Right atrium auricular region (tissue), 2 donors: ENCODE data around the gene CFAP299. TPM values are rescaled to one million over a fixed set of nuclear protein-coding genes. Genes with fewer than 3 reads are reported as not detected.

Experiments
- DNase-seq: peaks from one replicate; pipeline ENCODE4 v3.0.0-alpha.2; 2019; ENCODE audit warnings: low spot score
- H3K27ac ChIP-seq, 2 donors: fragments of 200-600 bp; sonication (generic); 1 replicate in 1 of 2; 2 replicates in 1 of 2; pipeline ENCODE4 v1.5.1; 2016 to 2019
- H3K27me3 ChIP-seq, 2 donors: fragments of 200-600 bp; sonication (generic); one replicate each; pipeline versions ENCODE4 v1.5.1 to v1.6.0; 2017 to 2019
- H3K36me3 ChIP-seq: fragments of 200-600 bp; sonication (generic); one replicate; pipeline ENCODE4 v1.5.1; 2016
- H3K4me1 ChIP-seq, 2 donors: fragments of 200-600 bp; sonication (generic); one replicate each; pipeline versions ENCODE4 v1.5.1 to v1.6.0; 2017 to 2019
- H3K4me3 ChIP-seq, 2 donors: fragments of 200-600 bp; sonication (generic); 1 replicate in 1 of 2; 2 replicates in 1 of 2; pipeline ENCODE4 v1.5.1; 2017 to 2019; ENCODE audit warnings: mild to moderate bottlenecking in 1 of 2, moderate library complexity in 1 of 2
- H3K9me3 ChIP-seq, 2 donors: fragments of 200-600 bp; sonication (generic); one replicate each; pipeline ENCODE4 v1.5.1; 2019
- total RNA-seq, 2 donors: library from RNA; depleted of rRNA; stranded (reverse); fragments of >200 nt; gene quantifications; one replicate each; pipeline ENCODE4 v1.1.0, GENCODE V29; 2016
- TF ChIP-seq, protein P1 (sequence below), 2 donors: fragments of 200-600 bp; sonication (generic); IDR thresholded peaks; one replicate each; pipeline ENCODE4 v1.5.1; 2019; ENCODE audit warnings: antibody characterized with exemption in 2 of 2

Gene CFAP299
- total RNA-seq, 2 donors from 2014 or later = not detected

DNA sequence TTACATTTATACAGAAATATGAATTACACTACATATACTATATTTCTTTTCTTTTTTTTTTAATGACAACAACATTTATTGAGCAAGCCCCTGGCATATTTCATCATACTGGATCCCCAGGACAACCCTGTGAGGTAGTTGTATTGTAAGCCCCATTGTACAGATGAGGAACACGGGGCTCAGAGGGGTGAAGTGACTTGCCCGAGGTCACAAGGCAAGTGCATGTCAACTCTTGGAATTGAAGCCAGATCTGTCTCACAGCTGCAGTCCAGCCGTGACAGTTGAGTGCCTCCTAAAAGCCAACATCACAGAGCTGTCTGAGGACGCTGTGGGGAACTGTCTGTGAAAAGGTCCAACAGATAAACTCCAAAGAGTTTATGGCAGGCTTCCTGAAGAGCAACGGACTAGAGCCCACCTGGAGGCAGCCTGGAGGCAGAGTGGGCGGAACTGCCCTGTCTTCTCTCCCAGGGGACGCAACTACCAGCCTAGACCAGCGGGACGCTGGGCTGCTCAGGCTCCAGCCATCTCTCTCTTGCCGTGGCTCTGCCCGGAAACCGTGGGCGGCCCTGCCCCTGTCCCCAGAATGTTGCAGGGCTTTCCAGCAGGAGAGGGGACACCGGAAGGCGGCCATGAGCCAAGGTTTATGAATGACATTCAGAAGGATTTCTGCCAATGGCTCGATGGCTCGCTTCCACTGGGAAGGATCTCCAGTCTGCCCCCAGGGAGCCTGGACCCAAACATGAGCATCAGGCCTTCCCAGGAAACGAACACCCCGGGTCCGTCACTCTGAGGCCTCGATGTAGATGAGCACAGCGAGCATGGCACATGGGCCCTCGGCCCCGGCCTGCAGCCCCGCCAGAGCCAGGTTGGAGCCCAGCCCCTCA lies 50.1 kb downstream of the CFAP299 start:
- Histone ChIP-seq H3K36me3 (no peaks in the 10 kb centered on the region), H3K9me3 (no peaks in the 10 kb centered on the region), H3K27ac (no peak overlapping the region), H3K4me3 (no peak overlapping the region), H3K27me3 (no peaks in the 10 kb centered on the region), H3K4me1 (no peaks in the 10 kb centered on the region)
- DNase-seq = no peak
- TF ChIP-seq, protein P1, sequence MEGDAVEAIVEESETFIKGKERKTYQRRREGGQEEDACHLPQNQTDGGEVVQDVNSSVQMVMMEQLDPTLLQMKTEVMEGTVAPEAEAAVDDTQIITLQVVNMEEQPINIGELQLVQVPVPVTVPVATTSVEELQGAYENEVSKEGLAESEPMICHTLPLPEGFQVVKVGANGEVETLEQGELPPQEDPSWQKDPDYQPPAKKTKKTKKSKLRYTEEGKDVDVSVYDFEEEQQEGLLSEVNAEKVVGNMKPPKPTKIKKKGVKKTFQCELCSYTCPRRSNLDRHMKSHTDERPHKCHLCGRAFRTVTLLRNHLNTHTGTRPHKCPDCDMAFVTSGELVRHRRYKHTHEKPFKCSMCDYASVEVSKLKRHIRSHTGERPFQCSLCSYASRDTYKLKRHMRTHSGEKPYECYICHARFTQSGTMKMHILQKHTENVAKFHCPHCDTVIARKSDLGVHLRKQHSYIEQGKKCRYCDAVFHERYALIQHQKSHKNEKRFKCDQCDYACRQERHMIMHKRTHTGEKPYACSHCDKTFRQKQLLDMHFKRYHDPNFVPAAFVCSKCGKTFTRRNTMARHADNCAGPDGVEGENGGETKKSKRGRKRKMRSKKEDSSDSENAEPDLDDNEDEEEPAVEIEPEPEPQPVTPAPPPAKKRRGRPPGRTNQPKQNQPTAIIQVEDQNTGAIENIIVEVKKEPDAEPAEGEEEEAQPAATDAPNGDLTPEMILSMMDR (IDR thresholded peaks at IDR 0.05) = no peak

DNA sequence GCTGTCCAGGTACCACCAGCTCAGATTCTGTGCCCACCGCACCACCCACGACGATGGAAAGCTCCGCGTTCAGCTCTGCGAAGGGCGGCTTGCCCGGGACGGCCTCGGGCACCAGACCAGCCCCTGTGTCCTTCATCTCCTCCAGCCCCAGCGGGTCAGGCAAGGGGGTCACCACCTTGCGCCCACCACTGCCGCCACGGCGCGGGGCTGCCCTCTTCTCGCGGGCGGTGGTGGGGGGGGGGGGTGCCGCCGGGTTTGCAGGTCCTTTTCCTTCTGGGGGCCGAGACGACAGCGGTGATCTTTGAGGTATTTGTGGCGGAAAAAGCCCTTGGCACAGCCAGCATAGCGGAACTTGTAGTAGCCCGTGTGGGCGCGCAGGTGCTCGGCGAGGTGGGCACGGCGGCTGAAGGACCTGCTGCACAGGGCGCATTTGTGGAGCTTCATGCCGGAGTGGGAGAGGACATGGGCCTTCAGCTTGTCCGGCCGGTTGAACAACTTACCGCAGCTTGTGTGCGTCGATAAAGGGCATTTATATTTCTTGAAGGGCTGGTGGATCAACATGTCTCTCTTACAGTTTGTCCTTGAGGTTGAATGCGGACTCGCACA lies 50.9 kb downstream of the CFAP299 start:
- DNase-seq = no peak
- H3K4me1 ChIP-seq = no peaks in the 10 kb centered on the region
- H3K4me3 ChIP-seq = no peak overlapping the region
- no peaks in the 10 kb centered on the region for H3K27me3 ChIP-seq
- TF ChIP-seq, protein P1 (IDR thresholded peaks at IDR 0.05) = no peak
- no peak overlapping the region for H3K27ac ChIP-seq
- H3K9me3 ChIP-seq = no peaks in the 10 kb centered on the region
- H3K36me3 ChIP-seq = no peaks in the 10 kb centered on the region

DNA sequence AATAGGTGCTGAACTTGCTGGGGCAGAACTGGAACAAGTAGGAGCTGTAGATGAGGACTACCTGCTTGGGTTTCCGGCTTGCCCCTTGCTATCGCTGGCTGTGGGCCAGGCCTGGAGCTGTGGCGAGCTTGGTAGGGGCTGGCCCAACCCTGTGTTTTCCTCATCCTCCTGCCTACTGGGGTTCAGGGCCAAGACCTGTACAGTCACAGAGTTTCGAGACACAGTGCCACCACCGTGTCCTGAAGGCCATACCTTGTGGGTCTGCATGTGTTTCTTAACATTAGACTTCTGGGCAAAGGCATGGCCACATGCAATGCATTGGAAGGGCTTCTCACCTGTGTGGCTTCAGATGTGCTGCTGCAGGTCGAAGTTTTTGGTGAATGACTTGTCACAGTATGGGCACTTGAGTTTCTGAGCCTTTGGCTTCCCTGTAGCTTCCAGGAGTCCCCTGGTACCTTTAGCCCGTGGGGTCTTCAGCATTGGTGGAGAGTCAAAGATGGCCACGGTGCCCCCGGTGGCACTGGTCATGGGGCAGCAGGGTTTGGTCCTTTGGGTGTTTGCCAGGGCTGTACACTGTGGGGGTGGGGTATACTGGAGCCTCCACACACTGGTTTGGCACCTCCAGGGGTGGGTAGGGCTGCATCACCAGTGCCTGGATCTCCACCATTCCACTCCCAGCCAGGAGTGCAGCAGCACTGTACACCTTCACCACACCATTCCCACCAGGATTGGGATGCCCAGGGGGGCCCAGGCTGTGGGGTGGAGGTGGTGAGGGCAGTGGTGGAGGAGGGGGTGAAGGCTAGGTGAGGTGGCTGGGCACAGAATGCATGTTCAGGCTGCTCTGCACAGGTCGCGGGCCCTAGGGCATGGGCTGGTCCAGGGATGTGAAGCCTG lies 52.1 kb downstream of the CFAP299 start:
- Histone ChIP-seq H3K27me3 (no peaks in the 10 kb centered on the region), H3K36me3 (no peaks in the 10 kb centered on the region), H3K4me3 (no peak overlapping the region), H3K4me1 (no peaks in the 10 kb centered on the region), H3K27ac (no peak overlapping the region), H3K9me3 (no peaks in the 10 kb centered on the region)
- DNase-seq = no peak
- TF ChIP-seq, protein P1 (IDR thresholded peaks at IDR 0.05) = no peak

DNA sequence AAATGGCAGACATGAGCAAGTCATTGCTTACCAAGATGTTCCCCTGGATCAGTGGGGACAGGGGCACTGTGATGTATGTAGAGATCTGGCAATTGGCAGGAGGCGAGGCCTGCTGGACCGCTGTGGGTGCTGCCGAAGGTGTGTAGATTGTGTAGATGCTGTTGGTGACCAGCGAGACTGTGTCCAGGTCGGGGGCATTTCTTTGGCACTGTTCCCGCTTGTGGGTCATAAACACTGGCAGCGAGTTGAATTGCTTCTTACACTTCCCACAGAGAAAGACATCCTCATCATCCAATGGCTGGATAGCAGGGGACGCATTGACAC lies 52.7 kb downstream of the CFAP299 start:
- H3K9me3 ChIP-seq = no peaks in the 10 kb centered on the region
- TF ChIP-seq, protein P1 (IDR thresholded peaks at IDR 0.05) = no peak
- no peaks in the 10 kb centered on the region for H3K36me3 ChIP-seq
- H3K27me3 ChIP-seq = no peaks in the 10 kb centered on the region
- no peaks in the 10 kb centered on the region for H3K4me1 ChIP-seq
- H3K27ac ChIP-seq = no peak overlapping the region
- DNase-seq = no peak
- H3K4me3 ChIP-seq = no peak overlapping the region

DNA sequence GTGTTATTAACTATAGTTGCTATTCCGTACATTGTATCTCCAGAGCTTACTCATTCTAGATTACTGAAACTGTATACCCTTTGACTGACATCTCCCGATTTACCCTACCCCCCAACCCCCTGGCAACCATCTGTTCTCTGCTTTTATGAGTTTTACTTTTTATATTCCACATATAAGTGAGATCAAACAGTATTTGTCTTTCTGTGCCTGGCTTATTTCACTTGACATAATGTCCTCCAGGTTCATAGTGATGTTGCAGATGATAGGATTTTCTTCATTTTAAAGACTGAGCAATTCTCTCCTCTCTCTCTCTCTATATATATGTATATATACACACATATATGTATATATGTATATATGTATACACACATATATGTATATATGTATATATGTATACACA lies 54.6 kb downstream of the CFAP299 start:
- Histone ChIP-seq H3K4me3 (no peak overlapping the region), H3K4me1 (no peaks in the 10 kb centered on the region)

More for the DNA sequence above, 54.6 kb downstream of the CFAP299 start:
- no peak overlapping the region for H3K27ac ChIP-seq
- H3K27me3 ChIP-seq = no peaks in the 10 kb centered on the region
- peaks cover 0 to 8% of the 10 kb centered on the region in 2 donors for H3K9me3 ChIP-seq
- H3K36me3 ChIP-seq = no peaks in the 10 kb centered on the region
- TF ChIP-seq, protein P1 (IDR thresholded peaks at IDR 0.05) = no peak
- DNase-seq = no peak
